GM23338 (cell line): ENCODE data around the gene BLOC1S6. TPM values are rescaled to one million over a fixed set of nuclear protein-coding genes. Genes with fewer than 3 reads are reported as not detected.

ENCODE experiments used
- ATAC-seq: fragments of 200-7000 bp; cut with Tn5 transposase; 3 replicates; pipeline ENCODE4 v1.9.1; 2020
- DNase-seq: peaks from one replicate; pipeline ENCODE4 v3.0.0-alpha.2; 2015; ENCODE audit warnings: low spot score
- H2AFZ ChIP-seq: fragments of 200-600 bp; sonication (generic); 2 replicates; pipeline ENCODE4 v1.8.0; 2016; ENCODE audit warnings: antibody characterized with exemption, mild to moderate bottlenecking, moderate library complexity
- H3F3A ChIP-seq: fragments of 200-600 bp; sonication (generic); replicated peaks from 2 replicates; pipeline ENCODE4 v1.8.0; 2017; ENCODE audit warnings: antibody characterized with exemption, mixed run types, low read depth
- H3K27ac ChIP-seq: fragments of 200-600 bp; sonication (generic); 2 replicates; pipeline ENCODE4 v1.6.1; 2016; ENCODE audit warnings: low read depth
- H3K27me3 ChIP-seq: fragments of 200-600 bp; sonication (generic); 2 replicates; pipeline ENCODE4 v1.8.0; 2016; ENCODE audit warnings: mild to moderate bottlenecking, mixed run types, moderate library complexity; ENCODE audit not compliant: insufficient read depth
- H3K36me3 ChIP-seq: fragments of 200-600 bp; sonication (generic); 2 replicates; pipeline ENCODE4 v1.8.0; 2016; ENCODE audit warnings: mild to moderate bottlenecking; ENCODE audit not compliant: insufficient read depth
- H3K4me1 ChIP-seq: fragments of 200-600 bp; sonication (generic); 2 replicates; pipeline ENCODE4 v1.8.0; 2016; ENCODE audit warnings: mild to moderate bottlenecking, moderate library complexity; ENCODE audit not compliant: insufficient read depth
- H3K4me2 ChIP-seq: fragments of 200-600 bp; sonication (generic); 2 replicates; pipeline ENCODE4 v1.7.1; 2017; ENCODE audit warnings: mixed run types
- H3K4me3 ChIP-seq: fragments of 200-600 bp; sonication (generic); 2 replicates; pipeline ENCODE4 v1.6.1; 2016; ENCODE audit warnings: mixed run types
- H3K79me2 ChIP-seq: fragments of 200-600 bp; sonication (generic); replicated peaks from 2 replicates; pipeline ENCODE4 v1.8.0; 2017; ENCODE audit warnings: mild to moderate bottlenecking; ENCODE audit not compliant: insufficient read depth
- H3K9me2 ChIP-seq: fragments of 200-600 bp; sonication (generic); 2 replicates; pipeline ENCODE4 v1.8.0; 2017; ENCODE audit not compliant: insufficient read depth
- H4K20me1 ChIP-seq: fragments of 200-600 bp; sonication (generic); replicated peaks from 2 replicates; pipeline ENCODE4 v1.8.0; 2017; ENCODE audit warnings: mild to moderate bottlenecking; ENCODE audit not compliant: insufficient read depth
- H3K27ac Mint-ChIP-seq: 2 replicates; pipeline ENCODE4 v1.8.0; 2020; ENCODE audit warnings: inconsistent platforms, mild to moderate bottlenecking, moderate library complexity, mixed read lengths
- H3K27me3 Mint-ChIP-seq: 3 replicates; pipeline ENCODE4 v1.8.0; 2022; ENCODE audit warnings: low read depth, mild to moderate bottlenecking, moderate library complexity, mixed read lengths, inconsistent platforms; ENCODE audit not compliant: insufficient read depth, poor library complexity
- H3K36me3 Mint-ChIP-seq: 3 replicates; pipeline ENCODE4 v1.8.0; 2021; ENCODE audit warnings: low read depth, mild to moderate bottlenecking, inconsistent platforms, moderate library complexity, mixed read lengths
- H3K4me1 Mint-ChIP-seq: 3 replicates; pipeline ENCODE4 v1.8.0; 2020; ENCODE audit warnings: mild to moderate bottlenecking, inconsistent platforms, mixed read lengths
- H3K4me3 Mint-ChIP-seq: 3 replicates; pipeline ENCODE4 v1.8.0; 2021; ENCODE audit warnings: moderate library complexity, mild to moderate bottlenecking, inconsistent platforms, mixed read lengths
- H3K9me3 Mint-ChIP-seq: 3 replicates; pipeline ENCODE4 v1.8.0; 2020; ENCODE audit warnings: moderate library complexity, mild to moderate bottlenecking, inconsistent platforms, mixed read lengths
- EZH2phosphoT487 ChIP-seq: fragments of 200-600 bp; sonication (generic); IDR thresholded peaks from one replicate; pipeline ENCODE4 v1.8.1; 2018; ENCODE audit warnings: antibody characterized with exemption; ENCODE audit not compliant: unreplicated experiment
- ZNF462 ChIP-seq: fragments of 250-450 bp; sonication (Bioruptor Pico); IDR thresholded peaks from 2 replicates; pipeline ENCODE4 v1.5.0; 2020; ENCODE audit warnings: mild to moderate bottlenecking, moderate library complexity
- polyA plus RNA-seq: library from polyadenylated mRNA; unstranded; fragments of >200 nt; fragmentation: Nextera tagmentation; extraction: Ambion mirVana; gene quantifications from 2 replicates; pipeline ENCODE4 v1.2.1, GENCODE V29; 2016
- total RNA-seq: library from RNA; depleted of rRNA; stranded (reverse); fragments of >200 nt; shearing (Covaris generic); gene quantifications from 2 replicates; pipeline ENCODE4 v1.2.3, GENCODE V29; 2014
- TF ChIP-seq, protein P1 (sequence below): IDR thresholded peaks from one replicate; pipeline ENCODE4 v1.6.1; 2018; ENCODE audit warnings: antibody characterized with exemption; ENCODE audit not compliant: unreplicated experiment

The BLOC1S6 gene
- total and polyA plus RNA-seq, 2 experiments from 2014 or later: 20.9 to 28.4 TPM

DNA sequence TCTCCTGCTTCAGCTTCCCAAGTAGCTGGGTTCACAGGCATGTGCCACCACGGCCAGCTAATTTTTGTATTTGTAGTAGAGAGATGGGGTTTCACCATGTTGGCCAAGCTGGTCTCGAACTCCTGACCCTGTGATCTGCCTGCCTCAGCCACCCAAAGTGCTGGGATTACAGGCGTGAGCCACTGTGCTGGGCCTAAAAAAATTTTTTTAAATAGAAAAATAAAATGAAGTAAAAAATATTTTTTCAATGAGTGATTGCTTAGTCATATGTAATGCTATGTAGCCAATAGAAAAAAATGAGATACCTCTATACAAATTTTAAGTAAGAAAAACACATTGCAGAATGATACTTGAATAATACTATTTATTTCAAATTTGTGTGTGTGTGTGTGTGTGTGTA lies 36.7 kb upstream of the BLOC1S6 start (continued):
- TF ChIP-seq ZNF462 (CRISPR knock-in tag) (no peak), EZH2phosphoT487 (no peak)
- TF ChIP-seq, protein P1, sequence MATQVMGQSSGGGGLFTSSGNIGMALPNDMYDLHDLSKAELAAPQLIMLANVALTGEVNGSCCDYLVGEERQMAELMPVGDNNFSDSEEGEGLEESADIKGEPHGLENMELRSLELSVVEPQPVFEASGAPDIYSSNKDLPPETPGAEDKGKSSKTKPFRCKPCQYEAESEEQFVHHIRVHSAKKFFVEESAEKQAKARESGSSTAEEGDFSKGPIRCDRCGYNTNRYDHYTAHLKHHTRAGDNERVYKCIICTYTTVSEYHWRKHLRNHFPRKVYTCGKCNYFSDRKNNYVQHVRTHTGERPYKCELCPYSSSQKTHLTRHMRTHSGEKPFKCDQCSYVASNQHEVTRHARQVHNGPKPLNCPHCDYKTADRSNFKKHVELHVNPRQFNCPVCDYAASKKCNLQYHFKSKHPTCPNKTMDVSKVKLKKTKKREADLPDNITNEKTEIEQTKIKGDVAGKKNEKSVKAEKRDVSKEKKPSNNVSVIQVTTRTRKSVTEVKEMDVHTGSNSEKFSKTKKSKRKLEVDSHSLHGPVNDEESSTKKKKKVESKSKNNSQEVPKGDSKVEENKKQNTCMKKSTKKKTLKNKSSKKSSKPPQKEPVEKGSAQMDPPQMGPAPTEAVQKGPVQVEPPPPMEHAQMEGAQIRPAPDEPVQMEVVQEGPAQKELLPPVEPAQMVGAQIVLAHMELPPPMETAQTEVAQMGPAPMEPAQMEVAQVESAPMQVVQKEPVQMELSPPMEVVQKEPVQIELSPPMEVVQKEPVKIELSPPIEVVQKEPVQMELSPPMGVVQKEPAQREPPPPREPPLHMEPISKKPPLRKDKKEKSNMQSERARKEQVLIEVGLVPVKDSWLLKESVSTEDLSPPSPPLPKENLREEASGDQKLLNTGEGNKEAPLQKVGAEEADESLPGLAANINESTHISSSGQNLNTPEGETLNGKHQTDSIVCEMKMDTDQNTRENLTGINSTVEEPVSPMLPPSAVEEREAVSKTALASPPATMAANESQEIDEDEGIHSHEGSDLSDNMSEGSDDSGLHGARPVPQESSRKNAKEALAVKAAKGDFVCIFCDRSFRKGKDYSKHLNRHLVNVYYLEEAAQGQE: no peak

- Histone ChIP-seq H3K4me2 (no peak overlapping the region), H3K79me2 (no peaks in the 10 kb centered on the region), H3K27ac (no peak overlapping the region), H3K4me3 (no peak overlapping the region), H3F3A (no peaks in the 10 kb centered on the region), H3K36me3 (no peaks in the 10 kb centered on the region), H2AFZ (no peak overlapping the region), H3K9me2 (no peaks in the 10 kb centered on the region), H4K20me1 (no peaks in the 10 kb centered on the region), H3K27me3 (peaks cover 5% of the 10 kb centered on the region; the same call in 1 of the 2 replicates), H3K4me1 (no peaks in the 10 kb centered on the region)
- ATAC-seq: no peak
- H3K27me3 Mint-ChIP-seq: no peaks in the 10 kb centered on the region
- H3K9me3 Mint-ChIP-seq: no peaks in the 10 kb centered on the region
- H3K4me3 Mint-ChIP-seq: no peak overlapping the region
- H3K36me3 Mint-ChIP-seq: no peaks in the 10 kb centered on the region
- DNase-seq: no peak
- H3K27ac Mint-ChIP-seq: no peak overlapping the region
- peaks cover 3% of the 10 kb centered on the region for H3K4me1 Mint-ChIP-seq
- TF ChIP-seq EZH2phosphoT487 (no peak), ZNF462 (CRISPR knock-in tag) (no peak)
Measured at GRCh38 chr15:45551676-45552075, 35.5 kb upstream of the BLOC1S6 start.
